Astrocyte of the spinal cord (primary cell): ENCODE results near the gene PWWP2B.

Source experiments
- DNase-seq: peaks from one replicate; pipeline ENCODE4 v3.0.0; 2011; ENCODE audit warnings: low read depth, low spot score
- H3K4me3 ChIP-seq: 2 replicates; pipeline ENCODE4 v1.5.1; 2011; ENCODE audit warnings: low read depth, mild to moderate bottlenecking, low read length, moderate library complexity
- in situ Hi-C: cut with HindIII; loops from 2 replicates; pipeline ENCODE4 v1.10.0; 2017; ENCODE audit warnings: low sequenced_read_pairs
- TF ChIP-seq, protein P1 (sequence below): IDR thresholded peaks from 2 replicates; pipeline ENCODE4 v1.5.1; 2012; ENCODE audit warnings: low read depth, mild to moderate bottlenecking, low read length, inconsistent platforms

PWWP2B gene

DNA sequence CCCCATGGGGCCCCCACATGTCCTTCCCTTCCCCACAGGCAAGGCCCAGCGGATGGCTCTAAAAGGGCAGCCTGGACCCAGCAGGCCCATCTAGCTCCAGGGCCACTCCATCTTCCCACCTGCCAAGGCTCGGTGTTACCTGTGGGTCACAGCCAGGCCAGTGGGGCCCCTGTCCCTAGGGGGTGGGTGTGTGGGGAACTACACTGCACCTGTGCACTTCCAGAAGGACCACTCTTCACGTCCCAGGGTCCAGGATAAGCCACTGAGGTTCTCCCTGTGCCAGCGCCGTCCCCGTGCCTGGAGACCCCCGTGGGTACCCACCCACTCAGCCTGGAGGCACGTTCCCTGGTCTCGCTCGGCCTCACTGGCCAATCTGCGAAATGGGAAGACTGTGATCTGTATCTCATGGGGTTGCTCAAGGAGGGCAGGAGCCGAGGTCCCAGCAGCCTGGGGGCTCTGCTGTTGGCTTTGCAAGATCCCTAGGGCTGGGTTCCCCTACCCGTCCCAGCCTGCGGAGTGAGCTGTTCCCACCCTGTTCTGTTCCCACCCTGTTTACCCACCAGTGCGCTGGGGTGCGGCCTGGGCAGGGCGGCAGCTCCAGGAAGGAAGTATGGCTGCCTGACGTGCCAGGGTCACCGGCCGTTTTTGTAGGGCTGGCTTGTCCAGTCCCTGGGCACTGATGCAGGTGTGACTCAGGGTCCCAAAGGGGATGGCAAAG, 4.6 kb downstream of the PWWP2B start:
- in situ Hi-C loops = no loop called here
- TF ChIP-seq, protein P1, sequence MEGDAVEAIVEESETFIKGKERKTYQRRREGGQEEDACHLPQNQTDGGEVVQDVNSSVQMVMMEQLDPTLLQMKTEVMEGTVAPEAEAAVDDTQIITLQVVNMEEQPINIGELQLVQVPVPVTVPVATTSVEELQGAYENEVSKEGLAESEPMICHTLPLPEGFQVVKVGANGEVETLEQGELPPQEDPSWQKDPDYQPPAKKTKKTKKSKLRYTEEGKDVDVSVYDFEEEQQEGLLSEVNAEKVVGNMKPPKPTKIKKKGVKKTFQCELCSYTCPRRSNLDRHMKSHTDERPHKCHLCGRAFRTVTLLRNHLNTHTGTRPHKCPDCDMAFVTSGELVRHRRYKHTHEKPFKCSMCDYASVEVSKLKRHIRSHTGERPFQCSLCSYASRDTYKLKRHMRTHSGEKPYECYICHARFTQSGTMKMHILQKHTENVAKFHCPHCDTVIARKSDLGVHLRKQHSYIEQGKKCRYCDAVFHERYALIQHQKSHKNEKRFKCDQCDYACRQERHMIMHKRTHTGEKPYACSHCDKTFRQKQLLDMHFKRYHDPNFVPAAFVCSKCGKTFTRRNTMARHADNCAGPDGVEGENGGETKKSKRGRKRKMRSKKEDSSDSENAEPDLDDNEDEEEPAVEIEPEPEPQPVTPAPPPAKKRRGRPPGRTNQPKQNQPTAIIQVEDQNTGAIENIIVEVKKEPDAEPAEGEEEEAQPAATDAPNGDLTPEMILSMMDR = no peak
- no peak overlapping the region for H3K4me3 ChIP-seq
- DNase-seq = no peak

DNA sequence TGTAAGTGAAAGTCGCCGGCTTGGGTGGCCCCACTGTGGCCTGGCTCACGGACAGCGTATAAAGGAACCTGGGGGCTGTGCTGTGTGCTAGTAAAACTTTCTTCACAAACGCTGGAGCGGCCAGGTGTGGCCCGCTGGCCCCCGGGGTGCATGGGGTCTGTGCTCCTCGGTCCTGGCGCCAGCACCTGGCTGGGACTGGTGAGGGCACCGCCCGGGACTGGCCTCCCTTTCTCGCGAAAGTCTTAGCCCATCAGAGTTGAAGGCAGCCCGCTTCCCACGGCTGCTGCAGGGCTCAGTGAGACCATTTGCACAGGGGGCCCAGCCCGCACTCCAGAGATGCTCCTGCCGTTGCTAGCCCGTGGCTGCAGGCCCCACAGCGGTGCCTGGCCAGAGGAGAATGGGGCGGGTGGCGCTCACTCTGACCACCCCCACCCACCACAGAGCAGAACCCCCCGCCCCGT, 5.8 kb downstream of the PWWP2B start:
- DNase-seq = no peak
- H3K4me3 ChIP-seq = no peak overlapping the region
- TF ChIP-seq, protein P1 = no peak
- in situ Hi-C loops = no loop called here

DNA sequence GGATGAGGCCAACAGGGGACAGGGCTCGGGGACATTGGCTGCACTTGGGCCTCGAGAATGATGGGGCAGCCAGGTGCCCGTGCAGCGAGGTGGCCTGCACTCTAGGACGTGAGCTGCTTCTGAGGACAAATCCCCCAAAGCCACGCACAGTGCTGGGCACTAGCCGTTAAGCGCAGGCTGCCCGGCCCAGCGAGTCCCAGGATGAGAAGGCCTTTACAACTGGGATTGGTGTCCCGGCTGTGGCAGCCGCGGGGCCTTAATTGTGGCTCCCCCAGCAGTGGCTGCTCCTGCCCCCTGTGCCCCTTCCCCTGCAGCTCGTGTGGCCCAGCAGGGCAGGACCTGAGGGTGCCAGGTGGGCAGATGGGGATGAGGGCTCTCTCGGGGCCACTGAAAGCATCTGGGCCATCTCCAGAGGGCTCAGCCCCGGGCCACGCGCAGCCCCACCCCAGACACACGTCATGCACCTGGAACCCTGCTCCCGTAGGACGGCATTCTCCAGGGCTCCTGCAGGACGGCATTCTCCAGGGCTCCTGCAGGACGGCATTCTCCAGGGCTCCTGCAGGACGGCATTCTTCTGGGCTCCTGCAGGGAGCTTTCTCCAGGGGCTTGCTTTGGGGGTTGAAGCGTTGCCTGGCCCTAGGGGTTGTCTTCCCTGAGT, 6.6 kb downstream of the PWWP2B start:
- no peak for DNase-seq
- TF ChIP-seq, protein P1 = no peak
- H3K4me3 ChIP-seq = no peak overlapping the region
- in situ Hi-C loops = no loop called here

DNA sequence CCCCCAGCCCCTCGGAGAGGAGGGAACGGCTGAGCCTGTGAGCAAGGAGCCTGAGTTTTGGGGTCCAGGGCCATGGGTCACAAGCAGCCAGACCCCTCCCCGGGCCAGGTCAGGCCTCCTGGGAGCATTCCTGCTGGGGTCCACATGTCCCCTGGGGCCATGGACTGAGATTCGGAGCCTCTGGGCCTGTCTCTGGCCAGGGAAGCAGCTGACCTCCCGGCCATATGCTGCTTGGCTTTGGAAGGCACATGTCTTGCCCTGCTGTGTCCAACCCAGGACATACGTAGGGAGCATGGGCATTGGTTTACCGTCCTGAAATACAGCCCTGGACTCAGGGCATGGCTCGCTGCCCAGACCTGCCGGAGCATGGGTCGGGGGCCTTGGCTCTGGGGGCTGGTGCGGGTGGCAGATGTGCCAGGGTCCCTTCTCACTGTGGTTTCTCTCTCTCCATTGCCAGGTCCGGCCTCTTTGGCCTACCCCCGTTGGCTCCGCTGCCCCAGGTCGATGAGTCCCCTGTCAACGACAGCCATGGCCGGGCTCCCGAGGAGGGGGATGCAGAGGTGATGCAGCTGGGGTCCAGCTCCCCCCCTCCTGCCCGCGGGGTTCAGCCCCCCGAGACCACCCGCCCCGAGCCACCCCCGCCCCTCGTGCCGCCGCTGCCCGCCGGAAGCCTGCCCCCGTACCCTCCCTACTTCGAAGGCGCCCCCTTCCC, 7.3 kb downstream of the PWWP2B start:
- TF ChIP-seq, protein P1 = no peak
- H3K4me3 ChIP-seq = no peak overlapping the region
- DNase-seq = no peak
- in situ Hi-C loops = no loop called here

DNA sequence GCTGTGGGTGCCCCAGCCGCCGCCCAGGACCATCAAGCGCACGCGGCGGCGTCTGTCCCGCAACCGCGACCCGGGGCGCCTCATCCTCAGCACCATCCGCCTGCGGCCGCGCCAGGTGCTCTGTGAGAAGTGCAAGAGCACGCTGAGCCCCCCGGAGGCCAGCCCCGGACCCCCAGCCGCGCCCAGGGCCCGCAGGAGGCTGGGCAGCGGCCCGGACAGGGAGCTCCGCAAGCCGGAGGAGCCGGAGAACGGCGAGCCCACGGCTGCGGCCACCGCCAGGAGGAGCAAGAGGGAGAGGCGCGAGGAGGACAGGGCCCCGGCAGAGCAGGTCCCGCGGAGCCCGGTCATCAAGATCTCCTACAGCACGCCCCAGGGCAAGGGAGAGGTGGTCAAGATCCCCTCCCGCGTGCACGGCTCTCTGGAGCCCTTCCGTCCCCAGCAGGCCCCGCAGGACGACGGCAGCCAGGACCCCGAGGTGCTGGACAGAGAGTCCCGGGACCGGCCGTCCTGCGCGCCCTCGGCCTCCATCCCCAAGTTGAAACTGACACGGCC, 8.0 kb downstream of the PWWP2B start:
- in situ Hi-C loops = no loop called here
- no peak for DNase-seq
- TF ChIP-seq, protein P1 = no peak
- H3K4me3 ChIP-seq = no peak overlapping the region

DNA sequence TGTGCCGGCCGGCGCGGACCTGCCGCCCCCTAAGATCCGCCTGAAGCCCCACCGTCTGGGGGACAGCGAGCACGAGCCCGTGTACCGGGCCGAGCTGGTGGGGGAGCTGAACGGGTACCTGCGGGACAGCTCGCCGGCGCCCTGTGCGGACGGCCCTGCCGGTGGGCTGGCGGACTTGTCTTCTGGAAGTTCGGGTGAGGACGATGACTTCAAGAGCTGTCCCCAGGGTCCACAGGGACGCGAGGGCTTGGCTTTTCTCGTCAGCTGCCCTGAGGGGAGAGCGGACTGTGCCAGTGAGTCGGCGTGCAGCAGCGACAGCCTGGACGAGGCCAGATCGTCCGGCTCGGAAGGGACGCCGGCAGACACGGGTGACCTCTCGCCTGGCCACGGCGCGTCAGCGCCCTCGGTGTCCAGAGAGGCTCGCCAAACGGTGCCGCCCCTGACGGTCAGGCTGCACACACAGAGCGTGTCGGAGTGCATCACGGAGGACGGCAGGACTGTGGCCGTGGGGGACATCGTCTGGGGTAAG, 8.5 kb downstream of the PWWP2B start:
- TF ChIP-seq, protein P1 = no peak
- in situ Hi-C loops = no loop called here
- H3K4me3 ChIP-seq = no peak overlapping the region
- DNase-seq = no peak
